Measurements from ENCODE around the gene SMARCB1. TPM values are rescaled to one million over a fixed set of nuclear protein-coding genes. Genes with fewer than 3 reads are reported as not detected.

The SMARCB1 gene
- polyA plus RNA-seq, 1 donor (not counting 4 experiments of a cell fraction or from before 2014, with no cell fraction given) = 95.2 TPM

DNA sequence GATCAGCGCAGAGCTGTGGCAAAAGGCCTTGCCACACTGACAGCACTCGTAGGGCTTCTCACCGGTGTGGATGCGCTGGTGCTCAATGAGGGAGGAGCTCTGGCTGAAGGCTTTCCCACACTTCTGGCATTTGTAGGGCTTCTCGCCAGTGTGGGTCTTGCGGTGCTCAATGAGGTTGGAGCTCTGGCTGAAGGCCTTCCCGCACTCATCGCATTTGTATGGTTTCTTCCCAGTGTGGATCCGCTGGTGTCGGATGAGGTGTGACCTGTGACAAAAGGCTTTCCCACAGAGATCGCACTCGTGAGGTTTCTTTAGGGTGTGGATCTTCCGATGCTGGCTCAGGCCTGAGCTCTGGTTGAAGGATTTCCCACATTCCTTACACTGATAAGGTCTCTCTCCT lies 42.8 kb upstream of the SMARCB1 start:
- H3K79me2 ChIP-seq (ENCODE audit: control insufficient read depth, insufficient read depth, low read length) = no peaks in the 10 kb centered on the region
- no peaks in the 10 kb centered on the region for H3K9me3 ChIP-seq (ENCODE audit: control insufficient read depth, low read depth, low read length)
- H3K9ac ChIP-seq (ENCODE audit: control insufficient read depth, extremely low read depth, insufficient read depth, low read length) = no peak overlapping the region
- peaks cover 11 to 17% of the 10 kb centered on the region in 2 experiments for H3K36me3 ChIP-seq (ENCODE audit: control insufficient read depth in 2 of 2, extremely low read depth in 1 of 2, insufficient read depth in 2 of 2, low read length in 2 of 2)
- FAIRE-seq (no peak), DNase-seq (ENCODE audit: low read depth, low spot score) (no peak)
- dilution Hi-C loops (cut with MboI; ENCODE audit: extremely low pct_ligation_motif_present, low sequenced_read_pairs) = no loop called here
- no peak overlapping the region for H3K4me3 ChIP-seq (ENCODE audit: control insufficient read depth in 2 of 3, extremely low read depth in 1 of 3, insufficient read depth in 2 of 3, low read depth in 1 of 3, low read length in 3 of 3)
- H3K27ac ChIP-seq (ENCODE audit: control insufficient read depth, insufficient read depth, low read length) = no peak overlapping the region
- TF ChIP-seq EZH2 (IDR thresholded peaks at IDR 0.05; ENCODE audit: low read length) = no peak
- TF ChIP-seq, protein P1, sequence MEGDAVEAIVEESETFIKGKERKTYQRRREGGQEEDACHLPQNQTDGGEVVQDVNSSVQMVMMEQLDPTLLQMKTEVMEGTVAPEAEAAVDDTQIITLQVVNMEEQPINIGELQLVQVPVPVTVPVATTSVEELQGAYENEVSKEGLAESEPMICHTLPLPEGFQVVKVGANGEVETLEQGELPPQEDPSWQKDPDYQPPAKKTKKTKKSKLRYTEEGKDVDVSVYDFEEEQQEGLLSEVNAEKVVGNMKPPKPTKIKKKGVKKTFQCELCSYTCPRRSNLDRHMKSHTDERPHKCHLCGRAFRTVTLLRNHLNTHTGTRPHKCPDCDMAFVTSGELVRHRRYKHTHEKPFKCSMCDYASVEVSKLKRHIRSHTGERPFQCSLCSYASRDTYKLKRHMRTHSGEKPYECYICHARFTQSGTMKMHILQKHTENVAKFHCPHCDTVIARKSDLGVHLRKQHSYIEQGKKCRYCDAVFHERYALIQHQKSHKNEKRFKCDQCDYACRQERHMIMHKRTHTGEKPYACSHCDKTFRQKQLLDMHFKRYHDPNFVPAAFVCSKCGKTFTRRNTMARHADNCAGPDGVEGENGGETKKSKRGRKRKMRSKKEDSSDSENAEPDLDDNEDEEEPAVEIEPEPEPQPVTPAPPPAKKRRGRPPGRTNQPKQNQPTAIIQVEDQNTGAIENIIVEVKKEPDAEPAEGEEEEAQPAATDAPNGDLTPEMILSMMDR (optimal IDR thresholded peaks at IDR 0.05 in 1 of 3, IDR thresholded peaks at IDR 0.05 in 1 of 3, conservative IDR thresholded peaks at IDR 0.05 in 1 of 3; ENCODE audit: extremely low read depth in 1 of 3, insufficient read depth in 2 of 3, low read length in 3 of 3) = no peak
- H3K4me1 ChIP-seq (ENCODE audit: control insufficient read depth, extremely low read depth, insufficient read depth, low read length) = no peaks in the 10 kb centered on the region
- H3K27me3 ChIP-seq (ENCODE audit: control insufficient read depth, extremely low read depth, insufficient read depth, low read length) = no peaks in the 10 kb centered on the region
- no peak overlapping the region for H3K4me2 ChIP-seq (ENCODE audit: control insufficient read depth, extremely low read depth, insufficient read depth, low read depth, low read length)
- no peak overlapping the region for H2AFZ ChIP-seq (ENCODE audit: control insufficient read depth, low read length)
- H3K9me1 ChIP-seq (ENCODE audit: control insufficient read depth, extremely low read depth, insufficient read depth, low read length) = no peaks in the 10 kb centered on the region
- H4K20me1 ChIP-seq (ENCODE audit: control insufficient read depth, extremely low read depth, insufficient read depth, low read length) = no peaks in the 10 kb centered on the region

GRCh38 chr22:23744485-23744884 lies 42.3 kb upstream of the SMARCB1 start:
- FAIRE-seq = no peak
- TF ChIP-seq, protein P1 (optimal IDR thresholded peaks at IDR 0.05 in 1 of 3, IDR thresholded peaks at IDR 0.05 in 1 of 3, conservative IDR thresholded peaks at IDR 0.05 in 1 of 3; ENCODE audit: extremely low read depth in 1 of 3, insufficient read depth in 2 of 3, low read length in 3 of 3) = no peak
- TF ChIP-seq EZH2 (IDR thresholded peaks at IDR 0.05; ENCODE audit: low read length) = no peak
- no peaks in the 10 kb centered on the region for H3K4me1 ChIP-seq (ENCODE audit: control insufficient read depth, extremely low read depth, insufficient read depth, low read length)
- H3K79me2 ChIP-seq (ENCODE audit: control insufficient read depth, insufficient read depth, low read length) = no peaks in the 10 kb centered on the region
- peaks cover 11 to 17% of the 10 kb centered on the region in 2 experiments for H3K36me3 ChIP-seq (ENCODE audit: control insufficient read depth in 2 of 2, extremely low read depth in 1 of 2, insufficient read depth in 2 of 2, low read length in 2 of 2)
- H3K9me3 ChIP-seq (ENCODE audit: control insufficient read depth, low read depth, low read length) = no peaks in the 10 kb centered on the region
- H4K20me1 ChIP-seq (ENCODE audit: control insufficient read depth, extremely low read depth, insufficient read depth, low read length) = no peaks in the 10 kb centered on the region
- dilution Hi-C loops (cut with MboI; ENCODE audit: extremely low pct_ligation_motif_present, low sequenced_read_pairs) = no loop called here
- H3K27me3 ChIP-seq (ENCODE audit: control insufficient read depth, extremely low read depth, insufficient read depth, low read length) = no peaks in the 10 kb centered on the region
- no peak for DNase-seq (ENCODE audit: low read depth, low spot score)
- no peak overlapping the region for H3K9ac ChIP-seq (ENCODE audit: control insufficient read depth, extremely low read depth, insufficient read depth, low read length)
- H3K9me1 ChIP-seq (ENCODE audit: control insufficient read depth, extremely low read depth, insufficient read depth, low read length) = no peaks in the 10 kb centered on the region
- H2AFZ ChIP-seq (ENCODE audit: control insufficient read depth, low read length) = no peak overlapping the region
- H3K4me2 ChIP-seq (ENCODE audit: control insufficient read depth, extremely low read depth, insufficient read depth, low read depth, low read length) = no peak overlapping the region
- no peak overlapping the region for H3K27ac ChIP-seq (ENCODE audit: control insufficient read depth, insufficient read depth, low read length)
- no peak overlapping the region for H3K4me3 ChIP-seq (ENCODE audit: control insufficient read depth in 2 of 3, extremely low read depth in 1 of 3, insufficient read depth in 2 of 3, low read depth in 1 of 3, low read length in 3 of 3)

Data from keratinocyte (primary cell).